HG02763 (cell line): ENCODE measurements around the gene DKK3.
"Not testable (repeated sequence)": the region's sequence is repeated elsewhere in the genome, so short reads cannot be mapped to it uniquely, and the experiment has no call there.

Experiments
- ATAC-seq: cut with Tn5 transposase; IDR thresholded peaks from one replicate; pipeline ENCODE4 v1.9.1; 2021; ENCODE audit warnings: mild to moderate bottlenecking, moderate library complexity; ENCODE audit not compliant: unreplicated experiment

The DKK3 gene

GRCh38 chr11:12007769-12008737, at the start of gene DKK3:
DKK3 (minus strand) TSS chr11:12008626; CDS start chr11:12008582, 44 bp downstream.
- no peak for ATAC-seq

GRCh38 chr11:12057299-12057980, 49.0 kb upstream of the DKK3 start:
- ATAC-seq = no peak

- ATAC-seq = no peak
Observed at GRCh38 chr11:12056119-12056518, 47.7 kb upstream of the DKK3 start.

- ATAC-seq = no peak
Observed at GRCh38 chr11:12053606-12054361, 45.4 kb upstream of the DKK3 start.

- ATAC-seq = no peak
Observed at GRCh38 chr11:12052676-12053605, 44.5 kb upstream of the DKK3 start.

DNA sequence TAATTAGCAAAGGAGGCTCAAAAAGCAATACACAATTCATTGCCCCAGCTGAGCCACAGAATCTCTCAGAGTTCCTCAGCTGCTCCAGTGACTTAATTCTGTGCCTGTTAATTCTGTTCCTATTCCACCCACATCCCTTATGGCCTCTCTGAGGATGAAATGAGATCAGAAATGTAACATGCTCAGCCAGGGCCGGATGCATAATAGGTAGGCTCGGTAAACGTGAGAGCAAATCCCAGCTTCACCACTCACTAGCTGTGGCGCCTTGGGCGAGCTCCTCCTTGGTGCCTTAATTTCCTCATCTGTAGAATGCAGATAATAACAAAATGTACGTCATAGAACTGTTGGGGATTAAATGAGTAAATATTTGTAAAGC, 42.8 kb upstream of the DKK3 start:
- ATAC-seq = no peak

- no peak for ATAC-seq
Observed at GRCh38 chr11:12050470-12051286, 42.3 kb upstream of the DKK3 start.

- no peak for ATAC-seq
Observed at GRCh38 chr11:12048936-12049790, 40.7 kb upstream of the DKK3 start.

DNA sequence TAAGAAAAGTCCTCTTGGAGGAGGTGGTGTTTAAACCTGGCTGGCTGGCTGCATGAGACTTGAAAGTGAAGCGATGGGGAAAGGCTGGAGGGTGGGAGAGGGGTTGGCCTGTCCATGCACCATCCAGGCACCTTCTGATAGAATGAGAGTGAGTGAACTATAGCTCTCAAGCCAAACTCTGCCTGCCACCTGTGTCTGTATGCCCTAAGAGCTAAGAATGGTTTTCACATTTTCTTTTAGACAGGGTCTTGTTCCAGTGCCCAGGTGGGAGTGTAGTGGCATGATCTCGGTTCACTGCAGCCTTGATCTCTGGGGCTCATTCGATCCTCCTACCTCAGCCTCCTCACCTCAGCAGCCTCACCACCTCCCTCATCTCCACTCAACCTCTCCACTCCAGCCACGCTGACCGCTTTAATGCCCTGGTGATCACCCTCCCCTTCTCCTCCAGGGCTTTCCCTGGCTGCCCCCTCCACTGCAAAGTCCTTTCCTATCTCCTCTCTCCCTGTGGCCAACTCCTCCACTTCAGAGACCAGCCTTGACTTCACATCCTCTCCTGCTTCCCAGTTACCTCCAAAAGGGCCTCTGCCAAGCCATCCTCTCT, 38.3 kb upstream of the DKK3 start:
- no peak for ATAC-seq

DNA sequence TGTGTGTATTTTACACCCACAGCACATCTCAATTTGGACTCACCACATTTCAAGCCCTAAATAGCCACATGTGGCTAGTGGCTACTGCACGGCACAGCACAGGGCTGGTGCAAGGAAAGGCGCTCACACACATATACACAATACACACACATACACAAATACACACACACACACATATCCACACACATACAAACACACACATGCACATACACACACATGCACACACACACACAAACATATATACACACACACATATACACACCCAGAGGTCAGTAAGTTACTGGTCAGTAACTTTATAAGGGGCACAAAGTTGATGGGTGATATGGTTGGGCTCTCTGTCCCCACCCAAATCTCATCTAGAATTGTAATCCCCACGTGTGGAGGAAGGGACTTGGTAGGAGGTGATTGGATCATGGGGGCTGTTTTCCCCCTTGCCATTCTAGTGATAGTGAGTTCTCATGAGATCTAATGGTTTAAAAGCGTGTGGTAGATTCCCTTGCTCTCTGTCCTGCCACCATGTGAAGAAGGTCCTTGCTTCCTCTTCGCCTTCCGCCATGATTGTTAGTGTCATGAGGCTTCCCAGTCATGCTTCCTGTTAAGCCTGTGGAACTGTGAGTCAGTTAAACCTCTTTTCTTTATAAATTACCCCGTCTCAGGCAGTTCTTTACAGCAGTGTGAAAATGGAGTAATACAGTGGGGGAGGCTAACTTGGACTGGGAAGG, 37.6 kb upstream of the DKK3 start:
- ATAC-seq = no peak

GRCh38 chr11:12044799-12045198, 36.4 kb upstream of the DKK3 start:
- ATAC-seq = no peak

GRCh38 chr11:12043959-12044791, 35.7 kb upstream of the DKK3 start:
- peak; percentile 46 for ATAC-seq

- no peak for ATAC-seq
Observed at GRCh38 chr11:12043221-12043620, 34.8 kb upstream of the DKK3 start.

- ATAC-seq = no peak
Observed at GRCh38 chr11:12042215-12042676, 33.8 kb upstream of the DKK3 start.

DNA sequence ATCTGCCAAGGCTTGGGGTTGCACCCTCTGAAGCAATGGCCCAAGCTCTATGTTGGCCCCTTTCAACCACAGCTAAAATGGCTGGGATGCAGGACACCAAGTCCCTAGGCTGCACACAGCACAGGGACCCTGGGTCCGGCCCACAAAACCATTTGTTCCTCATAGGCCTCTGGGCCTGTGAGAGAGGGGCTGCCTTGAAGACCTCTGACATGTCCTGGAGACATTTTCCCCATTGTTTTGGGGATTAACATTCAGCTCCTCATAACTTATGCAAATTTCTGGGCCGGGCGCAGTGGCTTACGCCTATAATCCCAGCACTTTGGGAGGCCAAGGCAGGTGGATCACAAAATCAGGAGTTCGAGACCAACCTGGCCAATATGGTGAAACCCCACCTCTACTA, 32.3 kb upstream of the DKK3 start:
- ATAC-seq = not testable (repeated sequence)

- ATAC-seq = no peak
Observed at GRCh38 chr11:12032968-12033367, 24.5 kb upstream of the DKK3 start.
